Activated T-cell treated with anti-CD3 and anti-CD28 coated beads, Interleukin-2, amount 50 U/mL, for 24 hours (primary cell): ENCODE data around the gene PTPRK.

Source experiments
- DNase-seq: peaks from one replicate; pipeline ENCODE4 v3.0.0-alpha.2; 2020
- H3K27ac Mint-ChIP-seq: 2 replicates; pipeline ENCODE4 v1.8.0; 2020; ENCODE audit warnings: mild to moderate bottlenecking, mixed read lengths
- H3K27me3 Mint-ChIP-seq: 2 replicates; pipeline ENCODE4 v1.8.0; 2020; ENCODE audit warnings: mixed read lengths
- H3K36me3 Mint-ChIP-seq: 2 replicates; pipeline ENCODE4 v1.8.0; 2020; ENCODE audit warnings: low read depth, mixed read lengths
- H3K4me1 Mint-ChIP-seq: 2 replicates; pipeline ENCODE4 v1.8.0; 2020; ENCODE audit warnings: low read depth, mixed read lengths
- H3K4me3 Mint-ChIP-seq: 2 replicates; pipeline ENCODE4 v1.8.0; 2020; ENCODE audit warnings: mild to moderate bottlenecking, moderate library complexity, mixed read lengths
- H3K9me3 Mint-ChIP-seq: 2 replicates; pipeline ENCODE4 v1.8.0; 2020; ENCODE audit warnings: mixed read lengths

Gene PTPRK

GRCh38 chr6:128388380-128388779 lies 132.0 kb downstream of the PTPRK start:
- Mint-ChIP-seq H3K27ac (no peak overlapping the region), H3K36me3 (no peaks in the 10 kb centered on the region), H3K27me3 (no peaks in the 10 kb centered on the region), H3K4me1 (no peaks in the 10 kb centered on the region), H3K9me3 (no peaks in the 10 kb centered on the region), H3K4me3 (no peak overlapping the region)
- no peak for DNase-seq

- Mint-ChIP-seq H3K4me3 (no peak overlapping the region), H3K9me3 (peaks cover 9% of the 10 kb centered on the region), H3K36me3 (peaks cover 5% of the 10 kb centered on the region), H3K27ac (no peak overlapping the region), H3K27me3 (no peaks in the 10 kb centered on the region), H3K4me1 (no peaks in the 10 kb centered on the region)
- no peak for DNase-seq
Observed at GRCh38 chr6:128380891-128381290, 139.5 kb downstream of the PTPRK start.

GRCh38 chr6:128379577-128379976 lies 140.8 kb downstream of the PTPRK start:
- H3K36me3 Mint-ChIP-seq: peaks cover 7% of the 10 kb centered on the region
- no peak overlapping the region for H3K27ac Mint-ChIP-seq
- no peak overlapping the region for H3K4me3 Mint-ChIP-seq
- H3K4me1 Mint-ChIP-seq: no peaks in the 10 kb centered on the region
- DNase-seq: no peak
- no peaks in the 10 kb centered on the region for H3K27me3 Mint-ChIP-seq
- H3K9me3 Mint-ChIP-seq: peaks cover 15% of the 10 kb centered on the region

- Mint-ChIP-seq H3K27me3 (no peaks in the 10 kb centered on the region), H3K27ac (no peak overlapping the region), H3K4me1 (peaks cover 1% of the 10 kb centered on the region), H3K36me3 (peaks cover 7% of the 10 kb centered on the region), H3K4me3 (no peak overlapping the region), H3K9me3 (peaks cover 19% of the 10 kb centered on the region)
- DNase-seq: no peak
Observed at GRCh38 chr6:128376952-128377503, 143.4 kb downstream of the PTPRK start.

GRCh38 chr6:128371136-128371535 lies 149.3 kb downstream of the PTPRK start:
- DNase-seq: no peak
- H3K4me1 Mint-ChIP-seq: peaks cover 6% of the 10 kb centered on the region
- no peaks in the 10 kb centered on the region for H3K27me3 Mint-ChIP-seq
- no peak overlapping the region for H3K27ac Mint-ChIP-seq
- no peak overlapping the region for H3K4me3 Mint-ChIP-seq
- H3K36me3 Mint-ChIP-seq: peaks cover 2% of the 10 kb centered on the region
- peaks cover 10% of the 10 kb centered on the region for H3K9me3 Mint-ChIP-seq

- H3K36me3 Mint-ChIP-seq: peaks cover under 1% of the 10 kb centered on the region
- H3K27me3 Mint-ChIP-seq: no peaks in the 10 kb centered on the region
- peaks cover 7% of the 10 kb centered on the region for H3K4me1 Mint-ChIP-seq
- H3K4me3 Mint-ChIP-seq: no peak overlapping the region
- H3K27ac Mint-ChIP-seq: no peak overlapping the region
- DNase-seq: no peak
- peaks cover 6% of the 10 kb centered on the region for H3K9me3 Mint-ChIP-seq
Observed at GRCh38 chr6:128370072-128370471, 150.3 kb downstream of the PTPRK start.

- no peak overlapping the region for H3K4me3 Mint-ChIP-seq
- no peak overlapping the region for H3K27ac Mint-ChIP-seq
- no peaks in the 10 kb centered on the region for H3K27me3 Mint-ChIP-seq
- H3K4me1 Mint-ChIP-seq: peaks cover 17% of the 10 kb centered on the region
- no peaks in the 10 kb centered on the region for H3K36me3 Mint-ChIP-seq
- H3K9me3 Mint-ChIP-seq: no peaks in the 10 kb centered on the region
- no peak for DNase-seq
Observed at GRCh38 chr6:128368213-128368944, 152.0 kb downstream of the PTPRK start.

GRCh38 chr6:128367437-128367836 lies 153.0 kb downstream of the PTPRK start:
- Mint-ChIP-seq H3K4me1 (peaks cover 17% of the 10 kb centered on the region), H3K4me3 (no peak overlapping the region), H3K27ac (no peak overlapping the region), H3K36me3 (no peaks in the 10 kb centered on the region), H3K9me3 (no peaks in the 10 kb centered on the region), H3K27me3 (no peaks in the 10 kb centered on the region)
- DNase-seq: no peak

GRCh38 chr6:128365520-128366160 lies 154.8 kb downstream of the PTPRK start:
- no peak overlapping the region for H3K27ac Mint-ChIP-seq
- no peaks in the 10 kb centered on the region for H3K9me3 Mint-ChIP-seq
- H3K4me1 Mint-ChIP-seq: peaks cover 12% of the 10 kb centered on the region
- H3K36me3 Mint-ChIP-seq: no peaks in the 10 kb centered on the region
- H3K4me3 Mint-ChIP-seq: no peak overlapping the region
- H3K27me3 Mint-ChIP-seq: no peaks in the 10 kb centered on the region
- DNase-seq: no peak

- Mint-ChIP-seq H3K4me1 (peaks cover 11% of the 10 kb centered on the region), H3K27me3 (no peaks in the 10 kb centered on the region), H3K36me3 (no peaks in the 10 kb centered on the region), H3K27ac (no peak overlapping the region), H3K9me3 (no peaks in the 10 kb centered on the region), H3K4me3 (no peak overlapping the region)
- DNase-seq: no peak
Observed at GRCh38 chr6:128364766-128365519, 155.5 kb downstream of the PTPRK start.

GRCh38 chr6:128363020-128363813 lies 157.2 kb downstream of the PTPRK start:
- H3K9me3 Mint-ChIP-seq: no peaks in the 10 kb centered on the region
- no peak for DNase-seq
- H3K27ac Mint-ChIP-seq: no peak overlapping the region
- H3K4me1 Mint-ChIP-seq: peaks cover 11% of the 10 kb centered on the region
- H3K27me3 Mint-ChIP-seq: no peaks in the 10 kb centered on the region
- no peak overlapping the region for H3K4me3 Mint-ChIP-seq
- H3K36me3 Mint-ChIP-seq: no peaks in the 10 kb centered on the region

- Mint-ChIP-seq H3K4me3 (no peak overlapping the region), H3K4me1 (peaks cover 12% of the 10 kb centered on the region), H3K9me3 (no peaks in the 10 kb centered on the region), H3K36me3 (no peaks in the 10 kb centered on the region), H3K27ac (no peak overlapping the region), H3K27me3 (no peaks in the 10 kb centered on the region)
- no peak for DNase-seq
Observed at GRCh38 chr6:128361378-128361777, 159.0 kb downstream of the PTPRK start.

GRCh38 chr6:128358244-128358776 lies 162.1 kb downstream of the PTPRK start:
- Mint-ChIP-seq H3K36me3 (no peaks in the 10 kb centered on the region), H3K27ac (no peak overlapping the region), H3K4me3 (no peak overlapping the region), H3K4me1 (peaks cover 3% of the 10 kb centered on the region), H3K27me3 (no peaks in the 10 kb centered on the region), H3K9me3 (no peaks in the 10 kb centered on the region)
- no peak for DNase-seq
